Activated T-helper 1 cell treated with Interleukin-2 at 50 U/mL for 16 hours (primary cell): ENCODE results near the gene CATSPER2.
"Not testable (repeated sequence)": the region's sequence is repeated elsewhere in the genome, so short reads cannot be mapped to it uniquely, and the experiment has no call there.

ENCODE experiments used
- DNase-seq: peaks from one replicate; pipeline ENCODE4 v3.0.0-alpha.2; 2020; ENCODE audit warnings: low read depth

The CATSPER2 gene

GRCh38 chr15:43593328-43594190 is 55.1 kb downstream of the CATSPER2 start, which contains the start of gene CKMT1B:
Gene CKMT1B, plus strand, starts transcription at chr15:43594027. Its CDS starts 192 bp downstream, at chr15:43594219.
- not testable (repeated sequence) for DNase-seq

GRCh38 chr15:43592841-43593240 is 55.8 kb downstream of the CATSPER2 start:
- not testable (repeated sequence) for DNase-seq

- DNase-seq: not testable (repeated sequence)
Observed at GRCh38 chr15:43589778-43590466, 58.7 kb downstream of the CATSPER2 start, which contains the start of gene PPIP5K1. Gene PPIP5K1, minus strand, starts transcription at chr15:43590208. Its CDS starts 5,704 bp downstream, at chr15:43584504.
